Dermis blood vessel endothelial cell (primary cell): ENCODE data around the gene CCDC174. TPM values are rescaled to one million over a fixed set of nuclear protein-coding genes. Genes with fewer than 3 reads are reported as not detected.
"Not testable (repeated sequence)": the region's sequence is repeated elsewhere in the genome, so short reads cannot be mapped to it uniquely, and the experiment has no call there.

ENCODE experiments used
- DNase-seq: peaks from one replicate; pipeline ENCODE4 v3.0.0; 2010
- total RNA-seq: library from RNA; depleted of rRNA; stranded (reverse); fragments of >200 nt; gene quantifications from 2 replicates; pipeline ENCODE4 v1.2.3, GENCODE V29; 2014

CCDC174 gene
- total RNA-seq, 1 donor from 2014 or later: 8.3 TPM

DNA sequence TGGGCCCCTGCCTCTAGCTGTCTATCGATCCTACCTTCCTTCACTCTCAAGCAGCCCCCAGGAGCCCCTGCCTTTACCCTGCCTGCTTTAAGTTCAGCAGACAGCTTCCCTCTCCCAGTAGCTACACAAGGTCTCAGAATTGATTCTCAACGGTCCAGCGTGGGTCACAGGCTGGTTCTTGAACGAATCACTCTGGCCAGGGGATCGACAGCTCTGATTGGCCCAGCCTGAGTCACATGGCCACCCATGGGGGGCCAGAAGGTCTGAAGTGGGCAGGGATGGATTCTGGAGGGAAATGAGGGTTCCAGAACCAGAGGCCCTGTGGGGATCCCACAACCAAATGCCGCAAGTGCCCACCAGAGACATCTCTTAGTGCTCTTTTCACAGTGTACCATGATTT, 23.7 kb upstream of the CCDC174 start:
- DNase-seq: no peak

DNA sequence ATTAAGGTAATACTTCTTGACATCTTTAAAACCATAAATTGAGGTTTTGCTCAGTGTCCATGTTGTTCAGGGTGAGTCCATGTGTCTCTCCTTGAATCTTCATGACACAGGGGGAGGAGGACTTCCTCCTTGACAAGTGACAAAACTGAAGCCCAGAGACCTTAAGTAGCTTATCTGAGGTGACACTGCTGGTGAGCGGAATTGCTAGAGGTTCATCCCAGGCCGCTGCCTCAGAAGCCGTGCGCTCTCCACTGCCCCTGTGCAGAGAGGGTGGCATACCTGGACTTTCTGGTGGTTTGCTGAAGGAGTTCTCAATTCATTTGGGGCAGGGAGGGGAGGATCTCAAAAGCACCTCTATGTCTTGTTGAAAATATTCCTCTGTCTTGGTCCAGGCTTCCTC, 23.2 kb upstream of the CCDC174 start:
- no peak for DNase-seq

DNA sequence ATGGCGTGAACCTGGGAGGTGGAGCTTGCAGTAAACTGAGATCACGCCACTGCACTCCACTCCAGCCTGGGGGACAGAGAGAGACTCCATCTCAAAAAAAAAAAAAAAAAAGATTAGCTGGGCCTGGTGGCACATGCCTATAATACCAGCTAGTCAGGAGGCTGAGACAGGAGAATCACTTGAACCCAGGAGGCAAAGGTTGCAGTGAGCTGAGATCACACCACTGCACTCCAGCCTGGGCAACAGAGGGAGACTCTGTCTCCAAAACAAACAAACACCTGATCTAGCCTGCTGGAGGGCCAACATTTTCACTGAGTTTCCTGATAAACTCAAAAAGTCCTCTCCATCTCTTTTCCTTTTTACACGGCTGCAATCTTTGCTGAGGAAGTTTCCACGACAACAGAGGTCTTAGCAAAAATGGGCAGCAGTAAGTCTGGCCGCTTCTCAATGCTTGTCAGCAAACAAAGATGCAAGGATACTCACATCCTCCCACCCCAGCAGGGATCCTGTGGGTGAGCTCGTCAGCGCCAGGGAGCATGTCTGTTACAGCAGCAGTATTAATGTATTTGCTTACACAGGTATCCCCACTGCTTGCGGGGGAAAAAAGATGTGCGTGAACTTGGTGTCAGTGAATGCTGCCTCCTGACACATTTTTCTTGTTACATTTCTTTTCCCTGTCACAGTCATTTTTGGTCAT, 21.0 kb upstream of the CCDC174 start:
- no peak for DNase-seq

DNA sequence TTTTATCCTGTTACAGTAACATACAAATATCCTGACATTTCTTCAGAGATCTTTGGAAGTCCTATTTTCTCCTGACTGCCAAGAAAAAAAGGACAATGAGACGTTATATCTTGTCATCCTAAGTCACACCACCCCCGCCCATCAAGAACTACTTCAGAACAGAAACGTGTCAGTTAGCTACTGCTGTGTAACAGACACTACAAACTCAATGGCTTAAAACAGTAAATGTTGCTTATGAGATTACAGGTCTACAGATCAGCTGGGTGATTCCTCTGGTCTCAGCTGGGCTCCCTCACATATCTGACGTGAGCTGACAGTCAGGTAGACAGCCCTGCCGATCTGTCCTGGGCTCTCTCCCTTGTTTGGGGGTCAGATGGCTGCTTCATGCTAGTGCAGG, 20.5 kb upstream of the CCDC174 start:
- DNase-seq: no peak

DNA sequence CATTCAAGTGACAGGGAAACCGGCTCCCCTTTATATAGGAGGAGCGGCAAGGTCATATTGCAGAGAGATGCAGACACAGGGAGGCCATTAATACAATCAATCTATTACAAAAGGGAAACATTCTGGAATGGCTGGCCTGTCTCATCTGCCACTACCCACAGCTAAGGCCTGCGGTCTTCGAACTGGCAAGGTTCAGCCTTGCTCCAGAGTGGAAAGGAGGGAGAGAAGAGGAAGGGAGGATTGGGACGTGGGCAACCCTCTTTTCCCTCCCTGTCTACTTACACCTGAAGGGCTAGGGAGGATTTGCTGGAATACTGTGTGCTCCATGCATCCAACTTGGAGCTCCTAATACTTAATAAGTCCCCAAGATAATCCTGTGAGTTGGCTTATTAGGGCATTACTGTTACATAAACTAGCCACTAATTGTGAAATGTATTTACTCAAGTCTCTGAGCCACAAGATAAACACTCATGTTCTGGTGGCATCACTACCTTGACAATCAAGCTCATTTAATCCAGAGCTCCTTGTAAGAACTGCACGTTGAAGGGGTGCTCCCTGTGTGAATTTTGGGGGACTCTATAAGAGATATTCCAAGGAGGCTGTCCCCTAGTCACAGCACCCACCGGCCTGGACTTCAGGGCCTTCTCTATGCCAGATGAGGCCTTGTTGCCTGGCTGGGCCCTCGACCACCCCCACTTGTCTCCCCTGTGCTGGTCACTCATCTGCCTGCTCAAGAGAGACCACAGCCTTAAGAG, 19.7 kb upstream of the CCDC174 start:
- no peak for DNase-seq

DNA sequence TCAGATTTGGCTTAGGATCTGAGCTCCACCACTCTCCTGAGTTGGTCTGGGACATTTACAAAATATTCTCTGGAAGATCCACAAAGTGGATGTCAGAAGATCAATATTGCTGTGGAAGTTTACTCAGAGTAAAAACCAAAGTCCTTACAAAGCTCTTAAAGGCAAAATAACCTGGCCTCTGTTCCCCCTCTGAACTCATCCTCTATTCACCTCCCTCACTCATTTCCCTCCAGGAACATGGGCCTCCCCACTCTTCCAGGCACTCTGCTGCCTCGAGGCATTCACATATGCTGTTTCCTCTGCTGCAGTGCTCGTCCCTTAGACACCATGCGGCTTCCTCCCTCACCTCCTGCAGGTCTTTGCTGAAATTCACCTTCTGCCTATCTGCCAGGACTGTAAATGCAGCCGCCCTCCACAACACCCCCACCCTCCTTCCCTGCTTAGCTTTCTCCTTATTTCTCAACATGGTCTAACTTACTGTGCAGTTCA, 19.1 kb upstream of the CCDC174 start:
- no peak for DNase-seq

DNA sequence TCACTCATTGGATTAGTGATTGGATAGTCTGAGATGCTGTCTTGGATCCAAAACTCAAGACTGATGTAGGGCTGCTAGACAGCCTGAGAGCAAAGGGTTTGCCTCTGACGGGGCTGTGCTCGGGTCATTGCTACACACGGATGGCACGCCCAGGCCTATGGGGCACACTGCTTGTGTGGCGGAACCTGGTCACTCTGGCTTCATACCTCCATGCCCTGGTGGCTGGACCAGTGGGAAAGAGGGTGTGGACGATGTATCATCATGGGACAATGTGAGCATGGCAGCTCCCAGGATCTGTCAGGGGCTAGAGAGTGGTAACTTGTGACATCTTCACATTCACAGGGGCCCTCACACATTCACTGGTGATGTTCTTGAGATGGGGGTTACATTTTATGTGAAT, 18.1 kb upstream of the CCDC174 start:
- no peak for DNase-seq

DNA sequence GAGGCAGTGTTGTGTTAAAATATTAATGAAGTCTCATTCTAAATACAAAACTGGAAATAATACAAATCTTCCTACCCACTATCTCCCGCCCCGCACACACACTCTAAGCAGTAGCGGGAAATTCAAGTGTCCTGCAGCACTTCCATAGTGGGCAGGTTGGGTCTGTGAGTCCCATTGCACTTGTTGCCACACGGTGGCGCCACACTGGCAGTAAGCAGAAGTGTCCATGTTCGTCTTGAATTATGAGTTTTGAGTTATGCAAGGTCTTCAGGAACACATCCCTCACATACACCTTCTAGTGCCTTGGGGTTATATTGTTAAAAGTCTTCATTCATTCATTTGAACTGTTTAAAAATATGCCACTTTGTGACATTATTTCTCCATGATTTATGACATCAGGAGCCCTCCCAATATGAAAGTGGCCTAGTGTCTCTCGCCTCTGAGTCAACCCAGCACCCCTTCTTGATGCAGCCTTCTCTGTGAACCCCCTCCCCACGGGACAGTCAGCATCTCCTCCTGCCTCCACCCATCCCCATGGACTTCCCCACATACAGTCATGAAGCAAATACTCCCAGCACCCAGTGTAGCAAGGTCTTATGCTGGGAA, 17.6 kb upstream of the CCDC174 start:
- DNase-seq: peak; percentile 82

DNA sequence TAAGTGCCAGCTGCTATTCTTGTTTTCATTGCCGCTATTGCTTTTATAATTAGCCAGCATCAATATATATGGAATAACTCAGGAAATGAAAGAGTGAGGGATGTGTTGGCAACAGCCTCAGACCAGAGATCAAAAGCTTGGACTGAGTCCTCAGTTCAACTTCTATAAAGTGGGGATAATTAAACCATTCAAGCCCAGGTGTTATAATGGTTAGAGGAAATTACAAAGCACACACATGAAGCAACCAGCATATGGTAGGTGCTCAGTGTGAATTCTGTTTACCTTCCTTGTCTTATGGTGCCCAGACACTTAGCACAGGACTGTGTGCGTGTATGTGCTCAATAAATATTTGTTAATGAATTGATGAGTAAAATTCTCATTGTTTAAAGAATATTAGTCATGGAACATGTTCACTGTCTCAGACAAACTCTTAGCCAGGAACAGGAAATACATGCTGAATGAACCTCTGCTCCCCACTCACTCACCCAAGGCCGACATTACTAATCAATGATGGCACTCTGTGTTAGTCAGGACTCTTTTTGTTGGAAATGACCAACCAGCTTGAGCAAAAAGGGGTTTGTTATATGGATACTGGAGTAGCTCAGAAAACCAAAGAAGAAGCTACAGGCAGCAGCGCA, 16.7 kb upstream of the CCDC174 start:
- DNase-seq: peak; percentile 86

DNA sequence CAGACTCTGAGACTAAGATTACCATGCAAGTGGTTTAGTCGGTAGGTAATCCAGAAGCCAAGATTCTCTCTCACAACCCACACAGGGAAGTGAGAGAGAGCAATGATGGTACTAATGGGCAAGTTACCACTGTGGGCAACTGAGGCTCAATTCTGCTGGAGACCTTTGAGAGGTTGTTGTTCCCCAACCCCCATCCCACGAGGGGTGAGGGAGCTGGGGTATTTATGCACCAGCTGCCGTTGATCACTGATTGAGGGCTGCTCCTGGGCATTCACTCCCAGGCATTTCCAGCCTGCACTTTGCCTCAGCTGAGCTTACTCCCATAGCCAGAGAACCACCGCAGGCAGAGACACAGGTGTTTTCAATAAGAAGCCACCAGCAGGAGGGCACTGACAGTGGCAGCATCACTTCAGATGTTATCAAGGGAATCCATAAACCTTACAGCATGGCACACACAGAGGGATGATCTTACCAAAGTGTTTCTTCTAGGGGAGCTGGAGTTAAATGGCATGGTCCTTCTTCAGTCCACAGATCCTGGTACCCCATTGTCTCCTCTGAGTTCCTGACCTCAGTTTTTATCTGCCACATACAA, 15.0 kb upstream of the CCDC174 start:
- no peak for DNase-seq

DNA sequence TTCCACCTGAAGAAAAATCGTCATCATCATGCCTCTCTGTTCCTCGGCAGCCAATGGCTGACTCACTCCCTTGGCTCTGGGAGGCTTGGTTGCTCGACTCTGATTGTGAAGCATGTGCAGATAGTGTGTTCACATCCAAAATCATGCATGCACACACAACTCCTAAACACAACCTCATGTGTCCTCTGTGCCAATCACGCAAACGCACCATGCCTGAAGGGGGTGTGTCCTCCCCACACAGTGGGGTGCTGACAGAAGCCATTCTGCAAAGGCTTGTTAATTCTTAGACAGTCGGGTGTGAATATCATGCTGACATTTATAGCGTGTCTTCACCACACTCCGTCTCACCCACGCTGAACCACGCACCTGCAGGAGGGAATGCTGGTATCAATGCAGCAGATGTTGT, 11.4 kb upstream of the CCDC174 start:
- no peak for DNase-seq

DNA sequence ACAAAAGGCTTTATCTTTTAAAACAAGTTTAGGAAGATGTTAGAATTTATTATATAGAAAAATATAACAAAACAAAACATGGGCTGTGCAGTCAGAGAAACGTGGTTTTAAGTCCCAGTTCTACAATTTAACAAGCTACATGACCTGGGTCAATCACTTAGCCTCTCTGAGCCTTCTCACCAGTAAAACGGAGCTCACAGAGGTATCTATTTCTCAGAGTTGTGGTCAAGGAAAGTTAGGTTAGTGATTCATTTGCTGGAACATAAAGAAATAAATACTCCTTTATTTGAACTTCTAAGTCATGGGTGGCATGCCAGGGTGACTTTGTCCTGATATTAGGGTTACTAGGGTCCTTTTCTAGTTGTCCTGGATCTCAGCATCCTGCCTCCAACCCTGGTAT, 10.8 kb upstream of the CCDC174 start:
- no peak for DNase-seq

DNA sequence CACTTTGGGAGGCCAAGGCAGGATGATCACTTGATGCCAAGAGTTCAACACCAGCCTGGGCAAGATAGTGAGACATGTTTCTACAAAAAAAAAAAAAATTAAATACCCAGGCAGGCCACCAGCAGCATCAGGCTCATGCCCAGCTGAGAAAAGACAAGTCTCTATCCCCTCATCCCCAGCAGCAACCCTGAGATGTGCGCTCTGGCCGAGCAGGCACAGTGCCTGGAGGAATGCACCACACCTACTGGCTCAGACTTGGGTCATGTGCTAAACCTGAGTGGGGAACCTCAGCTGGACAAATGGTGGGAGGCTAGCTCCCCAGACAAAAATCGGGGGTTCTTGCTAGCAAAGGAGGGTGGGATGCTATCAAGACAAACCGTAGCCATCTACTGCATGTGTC, 10.2 kb upstream of the CCDC174 start:
- DNase-seq: no peak

DNA sequence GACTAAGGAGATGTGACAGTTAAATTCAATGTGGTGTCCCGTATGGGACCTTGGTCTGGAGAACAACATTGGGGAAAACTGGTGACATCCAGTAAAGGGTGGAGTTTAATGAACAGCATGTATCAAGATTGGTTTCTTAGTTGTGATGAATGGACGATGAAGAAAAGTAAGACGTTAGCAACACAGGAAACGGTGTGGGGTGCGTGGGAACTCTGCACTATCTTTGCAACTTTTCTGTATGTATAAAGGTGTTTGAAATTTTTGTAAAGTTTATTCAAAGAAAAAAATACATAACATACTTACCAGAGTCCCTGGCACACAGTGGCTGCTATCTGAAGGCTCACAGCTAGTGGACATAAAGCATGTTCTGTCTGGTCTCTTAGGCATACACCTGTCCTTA, 6.1 kb upstream of the CCDC174 start:
- DNase-seq: no peak

DNA sequence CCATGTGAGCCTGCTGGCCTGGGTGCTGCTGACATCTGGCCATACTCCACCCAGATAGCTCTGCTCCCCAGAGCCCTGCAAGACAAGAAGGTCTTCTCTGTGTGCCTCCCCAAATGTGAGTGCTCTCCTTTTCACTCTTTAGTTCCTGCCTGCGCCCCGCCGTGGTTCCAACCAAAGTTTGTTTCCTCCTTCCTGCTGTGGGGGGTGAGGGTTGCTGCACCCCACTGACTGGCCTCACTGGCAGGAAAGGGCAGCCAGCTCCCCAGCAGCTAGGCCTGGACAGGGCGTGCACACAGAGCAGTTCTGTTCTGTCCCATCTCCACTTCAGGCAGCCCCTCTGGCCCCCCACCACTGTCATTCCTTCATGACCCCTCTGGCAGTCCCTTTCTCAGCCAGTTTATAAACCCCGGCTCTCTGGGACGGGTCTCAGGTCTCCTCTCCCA, 5.4 kb upstream of the CCDC174 start:
- no peak for DNase-seq

DNA sequence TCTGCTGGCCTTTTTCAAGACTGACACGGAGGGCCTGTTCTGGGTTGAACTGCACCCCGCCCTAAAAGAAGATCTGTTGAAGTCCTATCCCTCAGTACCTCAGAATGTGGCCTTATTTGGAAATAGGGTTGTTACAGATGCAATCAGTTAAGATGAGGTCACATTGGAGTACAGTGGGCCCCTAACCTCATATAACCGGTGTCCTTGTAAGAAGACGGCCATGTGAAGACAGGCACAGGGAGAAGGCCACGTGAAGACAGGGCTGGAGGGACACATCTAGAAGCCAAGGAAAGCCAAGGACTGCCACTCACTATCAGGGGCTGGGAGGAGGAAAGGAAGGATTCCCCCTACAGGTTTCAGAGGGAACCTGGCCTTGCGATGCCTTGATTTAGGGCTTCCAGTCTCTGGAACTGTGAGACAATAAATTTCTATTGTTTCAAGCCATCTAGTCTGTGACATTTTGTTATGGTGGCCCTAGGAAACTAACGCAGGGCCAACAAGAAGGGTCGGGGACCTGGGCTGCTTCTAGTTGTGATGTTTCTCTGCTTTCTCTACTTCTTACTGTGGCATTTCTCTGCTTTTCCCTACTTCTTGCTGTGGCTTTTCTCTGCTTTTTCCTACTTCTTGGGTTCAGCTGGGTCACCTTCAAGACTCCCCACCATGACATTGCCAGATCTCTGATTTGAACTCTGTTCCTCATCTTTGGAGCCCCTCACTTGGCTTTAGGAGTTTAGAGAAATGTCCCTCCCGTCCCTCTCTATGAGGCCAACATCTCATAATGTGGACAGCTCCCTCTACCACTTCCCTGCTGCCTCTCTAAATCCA, 4.8 kb upstream of the CCDC174 start:
- no peak for DNase-seq

DNA sequence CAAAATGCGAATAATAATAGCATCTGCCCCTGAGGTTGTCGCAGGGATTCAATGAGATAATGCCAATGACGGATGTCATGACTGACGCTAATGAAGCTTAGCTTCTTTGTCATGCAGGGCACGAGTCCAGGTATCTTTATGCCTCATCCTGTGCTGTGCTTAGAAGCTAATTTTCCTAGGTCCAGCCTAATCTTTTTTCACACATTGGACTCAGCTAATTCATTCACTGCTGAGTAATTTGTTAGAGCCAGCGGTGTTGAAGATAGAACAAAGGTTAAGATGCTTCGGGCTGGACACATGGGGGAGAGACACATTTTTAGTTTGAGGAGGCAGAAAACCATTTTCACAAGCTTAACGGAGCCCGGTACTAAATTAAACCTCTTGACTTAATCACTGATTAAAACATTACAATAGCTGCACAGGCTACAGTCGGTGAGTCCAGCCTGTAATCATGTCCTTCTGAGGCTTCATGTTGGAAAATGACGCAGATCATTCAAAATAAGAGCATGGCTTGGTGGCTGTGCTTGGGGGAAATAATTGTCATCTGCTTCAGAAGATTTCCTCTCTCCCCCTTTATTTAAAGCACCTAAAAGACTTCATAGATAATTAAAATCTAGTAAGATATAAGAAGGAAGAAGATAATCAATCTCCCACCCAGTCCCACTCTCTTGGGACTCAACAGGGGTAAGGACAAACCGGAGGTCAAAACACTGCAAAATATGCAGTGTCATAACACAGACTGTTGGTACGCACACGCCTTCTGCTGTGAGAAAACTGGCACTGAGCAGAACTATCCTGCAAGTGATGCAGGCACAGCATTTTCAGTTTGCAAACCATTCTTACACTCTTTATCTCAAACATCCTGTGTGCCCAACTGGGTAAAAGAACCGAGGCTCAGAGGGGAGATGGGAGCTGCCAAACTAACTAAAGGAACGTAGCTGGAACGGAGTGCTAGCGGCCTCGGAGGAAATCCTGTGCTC, 3.3 kb upstream of the CCDC174 start:
- peak; percentile 39 for DNase-seq

DNA sequence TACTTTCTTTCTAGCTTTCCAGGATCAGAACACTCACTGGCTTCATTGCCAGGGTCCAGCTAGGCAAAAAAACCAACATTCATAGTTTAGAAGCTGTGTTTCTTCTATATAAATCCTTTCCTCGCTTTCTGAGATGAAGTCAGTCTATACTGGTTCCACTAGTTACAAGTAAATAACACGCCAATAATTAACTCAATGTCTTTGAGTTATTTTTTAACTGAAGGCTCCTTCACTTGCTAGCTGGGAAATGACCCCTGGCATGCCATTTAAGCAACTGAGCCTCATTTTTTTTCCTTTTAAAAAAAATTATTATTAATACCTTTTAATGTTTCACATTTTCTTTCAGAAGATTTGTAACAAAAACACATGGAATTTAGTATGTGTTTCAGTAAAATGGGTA, 2.1 kb upstream of the CCDC174 start:
- no peak for DNase-seq

DNA sequence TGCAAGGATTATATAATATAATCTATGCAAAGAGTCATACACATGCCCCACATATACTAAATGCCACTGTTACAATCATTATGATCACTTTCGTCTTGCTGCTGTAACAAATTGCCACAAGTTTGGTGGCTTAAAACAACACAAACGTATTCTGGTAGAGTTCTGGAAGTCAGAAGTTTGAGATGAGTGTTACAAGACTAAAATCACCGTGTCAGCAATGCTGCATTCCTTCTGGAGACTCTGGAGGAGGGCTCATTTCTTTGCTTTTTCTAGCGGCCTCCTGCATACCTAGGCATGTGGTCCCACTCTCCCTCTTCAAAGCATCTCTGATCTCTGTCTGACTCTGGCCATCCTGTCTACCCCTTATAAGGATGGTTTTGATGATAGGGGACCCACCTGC, 1.4 kb upstream of the CCDC174 start:
- DNase-seq: no peak

DNA sequence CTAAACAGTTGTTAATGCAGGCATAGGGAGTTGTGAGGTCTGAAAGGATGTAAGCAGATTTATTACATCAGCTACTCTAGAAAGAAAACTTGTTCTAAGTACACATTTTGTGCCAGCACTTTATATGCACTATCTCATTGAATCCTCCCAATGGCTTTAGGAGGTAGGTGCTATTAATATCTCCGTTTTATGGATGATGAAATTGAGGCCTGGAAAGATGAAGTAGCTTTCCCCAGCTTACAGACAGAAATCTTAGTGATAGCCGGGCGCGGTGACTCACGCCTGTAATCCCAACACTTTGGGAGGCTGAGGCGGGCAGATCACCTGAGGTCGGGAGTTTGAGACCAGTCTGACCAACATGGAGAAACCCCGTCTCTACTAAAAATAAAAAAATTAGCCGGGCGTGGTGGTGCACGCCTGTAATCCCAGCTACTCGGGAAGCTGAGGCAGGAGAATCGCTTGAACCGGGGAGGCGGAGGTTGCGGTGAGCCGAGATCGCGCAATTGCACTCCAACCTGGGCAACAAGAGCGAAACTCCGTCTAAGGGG, 872 bp downstream of the CCDC174 start:
- DNase-seq: not testable (repeated sequence)
